Activated CD8-positive, alpha-beta memory T cell treated with anti-CD3 and anti-CD28 coated beads, Interleukin-2, amount 50 U/mL, for 24 hours (primary cell): ENCODE data around the gene TPI1.
A peak's percentile ranks its signal among the peaks of the same experiment; 100 is the strongest.

Source experiments
- DNase-seq: peaks from one replicate; pipeline ENCODE4 v3.0.0-alpha.2; 2020; ENCODE audit errors: extremely low read depth

TPI1 gene

DNA sequence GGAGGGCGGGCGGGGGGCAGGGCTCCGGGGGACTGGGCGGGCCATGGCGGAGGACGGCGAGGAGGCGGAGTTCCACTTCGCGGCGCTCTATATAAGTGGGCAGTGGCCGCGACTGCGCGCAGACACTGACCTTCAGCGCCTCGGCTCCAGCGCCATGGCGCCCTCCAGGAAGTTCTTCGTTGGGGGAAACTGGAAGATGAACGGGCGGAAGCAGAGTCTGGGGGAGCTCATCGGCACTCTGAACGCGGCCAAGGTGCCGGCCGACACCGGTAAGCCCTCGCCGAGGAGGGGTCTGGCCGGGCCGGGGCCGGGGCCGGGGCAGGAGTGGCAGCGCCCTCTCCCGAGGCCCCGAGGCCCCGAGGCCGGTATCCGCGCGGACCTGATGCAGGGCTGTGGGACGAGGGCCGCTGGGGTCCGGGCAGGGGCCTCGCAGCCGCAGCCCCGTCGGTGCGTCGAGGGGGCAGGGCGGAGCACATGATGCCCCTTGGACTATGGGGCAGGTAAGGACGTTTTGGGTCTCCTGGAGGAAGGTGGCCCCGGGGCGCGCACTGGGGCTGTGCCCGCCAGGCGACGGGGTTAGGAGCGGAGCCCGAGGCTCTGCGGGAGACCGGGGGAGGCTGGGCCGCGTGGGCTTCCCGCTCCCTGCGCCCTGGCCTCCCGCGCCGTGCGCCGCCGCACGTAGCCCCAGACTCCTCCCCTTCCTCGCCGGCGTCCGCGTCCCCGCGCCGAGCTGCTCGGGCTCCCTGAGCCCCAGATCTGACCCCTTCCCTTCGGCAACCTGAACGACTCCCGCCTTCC, at the start of gene TPI1:
TPI1 (plus strand) TSS at position 119 of the 798 bp plus-strand sequence; CDS start at position 155, 36 bp downstream.
- no peak for DNase-seq

DNA sequence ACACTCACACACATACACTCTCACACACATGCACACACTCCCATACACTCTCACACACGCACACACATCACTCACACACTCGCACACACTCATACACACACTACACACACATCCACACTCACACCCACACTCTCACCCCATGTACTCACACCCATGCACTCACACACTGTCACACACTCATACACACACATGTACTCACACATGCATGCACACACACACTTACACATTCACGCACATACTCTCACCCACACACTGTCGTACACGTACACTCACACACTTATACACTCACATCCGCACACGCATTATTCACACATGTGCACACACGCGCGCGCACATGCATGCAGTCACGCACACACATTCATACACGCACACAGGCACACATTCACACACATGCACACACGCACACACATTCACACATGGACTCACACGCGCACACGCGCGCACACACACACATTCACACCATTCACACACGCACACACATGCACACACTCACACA, 49.6 kb upstream of the TPI1 start:
- no peak for DNase-seq

DNA sequence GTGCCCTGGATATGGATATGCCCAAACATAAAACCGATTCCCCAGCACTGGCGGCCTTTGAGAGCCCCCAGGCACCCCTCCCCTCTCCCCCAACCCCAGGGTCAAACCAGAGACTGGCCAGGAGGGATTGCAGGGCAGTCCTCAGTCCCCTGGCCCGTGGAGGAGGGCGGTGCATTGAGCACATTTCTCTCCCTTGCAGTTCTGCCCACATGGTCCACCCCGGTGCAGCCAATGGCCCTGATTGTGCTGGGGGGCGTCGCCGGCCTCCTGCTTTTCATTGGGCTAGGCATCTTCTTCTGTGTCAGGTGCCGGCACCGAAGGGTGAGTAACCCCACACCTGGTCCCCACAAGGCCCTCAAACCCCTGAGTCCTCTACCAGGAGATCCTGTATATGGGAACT, 49.1 kb upstream of the TPI1 start:
- no peak for DNase-seq

DNA sequence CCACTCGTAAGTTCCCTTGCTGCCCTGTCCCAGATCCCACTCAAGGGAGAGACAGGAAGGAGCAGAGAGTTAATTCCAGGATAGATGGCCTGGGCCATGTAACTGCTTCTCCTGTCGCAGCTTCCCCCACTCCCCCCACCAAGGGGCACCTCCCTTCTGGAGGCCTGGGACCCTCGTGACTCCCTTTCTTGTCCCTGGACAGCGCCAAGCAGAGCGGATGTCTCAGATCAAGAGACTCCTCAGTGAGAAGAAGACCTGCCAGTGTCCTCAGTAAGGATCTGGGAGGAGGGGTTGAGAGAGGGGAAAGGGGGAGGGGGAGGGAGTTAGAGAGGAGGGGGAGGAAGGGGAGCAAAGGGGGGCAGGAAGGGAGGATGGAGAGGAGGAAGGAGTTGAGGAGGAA, 48.7 kb upstream of the TPI1 start:
- no peak for DNase-seq

DNA sequence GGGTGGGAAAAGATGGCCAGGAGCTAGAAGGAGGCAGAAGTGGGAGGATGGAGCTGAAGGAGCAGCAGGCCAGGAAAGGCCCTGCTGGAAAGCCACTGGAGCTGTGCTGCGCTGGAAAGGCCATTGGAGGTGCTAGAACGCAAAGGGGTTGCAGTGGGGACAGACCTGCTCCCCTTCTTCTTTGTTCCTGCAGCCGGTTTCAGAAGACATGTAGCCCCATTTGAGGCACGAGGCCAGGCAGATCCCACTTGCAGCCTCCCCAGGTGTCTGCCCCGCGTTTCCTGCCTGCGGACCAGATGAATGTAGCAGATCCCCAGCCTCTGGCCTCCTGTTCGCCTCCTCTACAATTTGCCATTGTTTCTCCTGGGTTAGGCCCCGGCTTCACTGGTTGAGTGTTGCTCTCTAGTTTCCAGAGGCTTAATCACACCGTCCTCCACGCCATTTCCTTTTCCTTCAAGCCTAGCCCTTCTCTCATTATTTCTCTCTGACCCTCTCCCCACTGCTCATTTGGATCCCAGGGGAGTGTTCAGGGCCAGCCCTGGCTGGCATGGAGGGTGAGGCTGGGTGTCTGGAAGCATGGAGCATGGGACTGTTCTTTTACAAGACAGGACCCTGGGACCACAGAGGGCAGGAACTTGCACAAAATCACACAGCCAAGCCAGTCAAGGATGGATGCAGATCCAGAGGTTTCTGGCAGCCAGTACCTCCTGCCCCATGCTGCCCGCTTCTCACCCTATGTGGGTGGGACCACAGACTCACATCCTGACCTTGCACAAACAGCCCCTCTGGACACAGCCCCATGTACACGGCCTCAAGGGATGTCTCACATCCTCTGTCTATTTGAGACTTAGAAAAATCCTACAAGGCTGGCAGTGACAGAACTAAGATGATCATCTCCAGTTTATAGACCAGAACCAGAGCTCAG, 48.0 kb upstream of the TPI1 start:
- no peak for DNase-seq

DNA sequence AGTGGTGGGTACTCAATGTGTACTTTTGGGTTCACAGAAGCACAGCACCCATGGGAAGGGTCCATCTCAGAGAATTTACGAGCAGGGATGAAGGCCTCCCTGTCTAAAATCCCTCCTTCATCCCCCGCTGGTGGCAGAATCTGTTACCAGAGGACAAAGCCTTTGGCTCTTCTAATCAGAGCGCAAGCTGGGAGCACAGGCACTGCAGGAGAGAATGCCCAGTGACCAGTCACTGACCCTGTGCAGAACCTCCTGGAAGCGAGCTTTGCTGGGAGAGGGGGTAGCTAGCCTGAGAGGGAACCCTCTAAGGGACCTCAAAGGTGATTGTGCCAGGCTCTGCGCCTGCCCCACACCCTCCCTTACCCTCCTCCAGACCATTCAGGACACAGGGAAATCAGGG, 47.2 kb upstream of the TPI1 start:
- DNase-seq: no peak

DNA sequence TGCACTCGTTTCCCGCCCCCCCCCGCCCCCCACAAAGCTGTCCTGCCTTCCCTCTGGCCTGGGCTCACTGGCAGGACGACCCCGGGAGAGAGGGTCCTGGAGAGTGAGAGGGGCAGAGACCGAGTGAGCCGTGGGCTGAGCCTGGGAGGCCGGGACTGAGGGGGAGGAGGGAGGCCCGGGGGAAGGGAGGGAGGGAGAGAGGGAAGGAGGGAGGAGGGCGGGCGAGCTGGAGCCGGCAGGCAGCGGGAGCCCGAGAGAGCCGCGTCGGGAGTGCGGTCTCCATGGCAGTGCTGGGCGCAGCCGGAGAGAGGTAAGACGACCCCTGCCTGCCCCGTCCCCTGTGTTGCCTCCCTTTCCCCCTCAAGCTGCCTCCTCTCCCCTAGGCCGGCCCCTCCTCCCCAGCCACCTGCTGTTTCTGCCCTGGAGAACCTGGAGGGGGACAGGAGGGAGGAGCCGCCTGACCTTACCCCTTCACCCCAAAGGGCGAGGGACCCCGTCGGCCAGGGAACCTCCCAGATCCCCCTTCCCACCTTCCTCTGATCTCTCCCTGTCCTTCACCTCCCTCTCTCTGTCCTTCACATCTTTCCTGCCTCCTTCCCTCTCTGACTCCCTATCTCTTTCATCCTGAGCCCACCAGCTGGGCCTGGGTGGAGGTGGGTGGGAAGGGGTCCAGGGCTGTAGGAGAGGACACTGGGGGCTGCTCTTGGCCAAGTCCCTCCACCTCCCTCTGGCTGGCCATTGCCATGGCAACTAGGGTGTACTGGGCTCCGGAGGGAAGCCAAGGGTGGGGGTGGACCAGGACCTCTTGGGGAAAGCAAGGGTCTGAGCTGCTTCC, 45.5 kb upstream of the TPI1 start, which contains the start of gene GPR162:
GPR162 (plus strand) TSS at position 231 of the 835 bp plus-strand sequence. CDS start 2,078 bp downstream, outside the sequence.
- DNase-seq: no peak

DNA sequence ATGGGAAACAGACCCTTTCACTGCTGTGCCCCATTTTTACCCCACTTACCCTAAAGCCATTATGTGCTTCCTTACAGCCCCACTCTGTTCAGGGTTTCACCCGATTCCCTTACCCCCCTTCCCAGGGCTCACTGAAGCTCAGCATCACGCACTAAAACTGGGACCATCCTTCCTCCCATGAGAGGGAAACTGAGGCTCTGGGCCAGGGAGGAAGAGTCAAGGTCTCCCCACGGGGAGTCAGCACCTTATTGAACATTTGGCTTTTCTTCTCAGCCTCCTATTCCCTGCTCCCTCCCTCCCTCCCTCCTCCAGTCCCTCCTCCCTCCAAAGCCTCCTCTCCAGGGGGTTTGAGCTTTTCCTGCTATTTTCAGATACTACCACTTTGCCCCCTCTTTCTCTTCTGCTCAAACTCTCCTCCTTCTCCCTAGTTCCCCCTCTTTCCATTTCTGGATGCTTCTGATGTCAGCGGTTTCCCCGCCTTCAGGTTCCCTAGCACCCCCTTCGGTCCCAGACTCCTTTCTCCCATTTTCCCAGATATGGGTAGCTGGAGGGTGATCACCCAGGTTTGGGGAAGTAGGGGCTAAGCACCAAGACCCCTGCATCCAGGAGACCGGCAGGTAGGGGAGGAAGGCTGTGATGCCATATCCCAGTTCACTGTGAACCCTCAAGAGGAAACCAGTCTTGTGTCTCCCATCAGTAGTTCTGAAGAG, 44.8 kb upstream of the TPI1 start:
- DNase-seq: no peak

DNA sequence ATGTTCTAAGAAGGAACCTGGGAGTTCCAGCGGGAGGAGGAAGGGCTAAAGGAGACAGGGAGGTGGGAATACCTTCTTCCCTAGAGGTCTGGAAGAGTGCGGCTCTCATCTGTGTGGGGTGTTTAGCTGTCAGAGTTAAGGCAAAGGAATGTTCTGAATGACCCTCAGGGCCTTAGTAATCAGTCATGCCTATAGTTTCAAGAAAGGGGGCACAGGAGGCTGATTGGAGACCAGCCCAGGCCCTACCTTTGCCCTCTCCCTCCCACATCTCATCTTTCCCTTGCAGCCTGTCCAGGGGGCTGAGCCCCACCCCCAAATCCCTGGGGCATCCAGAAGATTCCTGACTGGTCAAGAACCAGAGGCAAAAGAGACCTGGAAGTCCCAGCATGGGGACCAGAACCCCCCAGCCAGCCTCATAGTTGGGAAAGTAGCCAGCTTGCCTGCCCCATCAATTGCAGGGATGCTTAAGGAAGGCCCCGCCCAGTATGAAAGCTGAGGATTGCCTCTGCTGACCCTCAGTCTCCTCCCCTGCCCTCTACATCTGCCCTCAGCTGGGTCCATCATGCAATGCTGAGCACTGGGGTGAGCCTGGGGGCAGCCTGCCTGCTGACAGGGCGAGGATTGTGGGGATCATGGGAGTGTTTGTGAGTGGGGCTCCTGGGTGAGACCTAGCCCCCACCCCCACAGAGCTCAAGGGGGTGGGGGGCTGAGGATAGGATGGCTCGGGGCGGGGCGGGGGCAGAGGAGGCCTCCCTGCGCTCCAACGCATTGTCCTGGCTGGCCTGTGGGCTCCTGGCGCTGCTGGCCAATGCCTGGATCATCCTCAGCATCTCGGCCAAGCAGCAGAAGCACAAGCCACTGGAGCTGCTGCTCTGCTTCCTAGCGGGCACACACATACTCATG, 43.9 kb upstream of the TPI1 start:
- DNase-seq: no peak

DNA sequence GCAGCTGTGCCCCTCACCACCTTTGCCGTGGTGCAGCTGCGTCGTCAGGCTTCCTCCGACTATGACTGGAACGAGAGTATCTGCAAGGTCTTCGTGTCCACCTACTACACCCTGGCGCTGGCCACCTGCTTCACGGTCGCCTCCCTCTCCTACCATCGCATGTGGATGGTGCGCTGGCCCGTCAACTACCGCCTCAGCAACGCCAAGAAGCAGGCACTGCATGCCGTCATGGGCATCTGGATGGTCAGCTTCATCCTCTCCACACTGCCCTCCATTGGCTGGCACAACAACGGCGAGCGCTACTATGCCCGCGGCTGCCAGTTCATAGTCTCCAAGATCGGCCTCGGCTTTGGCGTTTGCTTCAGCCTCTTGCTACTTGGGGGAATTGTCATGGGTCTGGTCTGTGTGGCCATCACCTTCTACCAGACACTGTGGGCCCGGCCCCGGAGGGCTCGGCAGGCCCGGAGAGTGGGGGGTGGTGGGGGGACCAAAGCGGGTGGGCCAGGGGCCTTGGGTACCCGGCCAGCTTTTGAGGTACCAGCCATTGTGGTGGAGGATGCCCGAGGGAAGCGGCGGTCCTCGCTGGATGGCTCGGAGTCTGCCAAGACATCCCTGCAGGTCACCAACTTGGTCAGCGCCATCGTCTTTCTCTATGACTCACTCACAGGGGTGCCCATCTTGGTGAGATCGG, 43.1 kb upstream of the TPI1 start:
- DNase-seq: no peak

DNA sequence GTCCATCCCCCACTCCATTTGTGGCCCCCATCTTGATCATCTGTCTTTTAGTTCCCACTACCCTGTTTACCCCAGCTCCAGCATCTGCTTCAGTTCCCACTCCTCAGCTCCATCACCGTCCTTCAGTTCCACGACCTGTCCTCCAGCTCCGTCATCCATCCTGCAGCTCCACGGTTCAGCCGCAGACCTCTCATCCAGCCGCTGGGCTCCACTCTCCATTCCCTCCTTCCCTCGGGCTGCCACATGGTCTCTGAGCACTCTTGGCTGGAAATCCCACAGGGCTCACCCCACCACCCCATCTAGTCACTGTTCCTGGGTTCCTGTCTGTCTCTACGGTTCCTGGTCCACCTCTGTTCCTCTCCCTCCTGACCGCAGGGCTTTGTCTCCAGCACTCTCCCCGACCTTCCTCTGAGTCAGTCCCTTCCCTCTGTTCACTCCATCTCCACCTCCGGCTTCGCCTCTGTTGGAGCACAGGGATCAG, 42.4 kb upstream of the TPI1 start:
- DNase-seq: no peak

DNA sequence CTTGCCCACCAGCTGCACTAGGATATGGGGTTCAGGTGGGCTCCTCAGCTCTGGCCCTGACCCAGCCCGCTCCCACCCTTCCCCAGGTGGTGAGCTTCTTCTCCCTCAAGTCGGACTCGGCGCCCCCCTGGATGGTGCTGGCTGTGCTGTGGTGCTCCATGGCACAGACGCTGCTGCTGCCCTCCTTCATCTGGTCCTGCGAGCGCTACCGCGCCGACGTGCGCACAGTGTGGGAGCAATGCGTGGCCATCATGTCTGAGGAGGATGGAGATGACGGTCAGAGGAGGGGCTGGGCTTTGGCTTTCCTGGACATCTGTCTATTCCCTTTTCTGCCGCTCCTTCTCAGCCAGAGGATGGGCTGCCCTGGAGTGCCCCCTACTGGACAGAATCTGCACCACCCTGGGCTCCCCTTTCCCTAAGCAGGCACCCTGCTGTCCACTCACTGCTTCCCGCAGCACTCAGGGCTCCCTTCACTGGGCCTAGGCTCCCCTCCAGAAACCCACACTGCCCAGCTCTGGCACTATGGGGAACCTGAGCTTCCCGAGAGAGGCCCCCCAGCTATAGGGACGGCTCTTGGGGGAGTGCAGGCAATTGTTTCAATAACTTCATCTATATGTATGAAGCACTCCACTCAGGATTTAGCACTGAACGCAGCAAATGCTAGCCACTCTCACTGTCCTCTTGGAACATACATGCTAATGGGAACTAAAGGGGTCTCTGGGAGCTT, 41.8 kb upstream of the TPI1 start:
- DNase-seq: peak; percentile 43

DNA sequence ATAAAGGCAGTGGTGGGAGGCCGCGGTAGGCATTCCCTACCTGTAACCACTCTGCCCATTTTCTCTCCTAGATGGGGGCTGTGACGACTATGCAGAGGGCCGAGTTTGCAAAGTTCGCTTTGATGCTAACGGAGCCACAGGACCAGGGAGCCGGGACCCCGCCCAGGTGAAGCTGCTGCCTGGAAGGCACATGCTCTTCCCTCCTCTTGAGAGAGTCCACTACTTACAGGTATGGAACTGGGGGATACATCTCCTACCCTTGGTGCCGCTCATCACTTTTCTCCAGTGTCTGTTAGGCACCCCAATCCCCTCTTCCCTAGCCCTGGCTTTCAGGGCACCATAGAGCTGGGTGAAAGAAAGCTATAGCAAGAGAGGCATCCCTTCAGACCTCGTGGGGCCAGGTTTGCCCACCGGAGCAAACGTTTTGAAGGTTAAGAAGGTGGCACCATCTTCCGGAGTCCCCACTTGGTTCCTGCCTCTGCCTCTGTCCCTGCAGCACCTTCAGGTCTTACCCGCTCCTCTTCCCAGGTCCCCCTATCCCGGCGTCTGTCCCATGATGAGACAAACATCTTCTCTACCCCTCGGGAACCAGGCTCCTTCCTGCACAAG, 41.1 kb upstream of the TPI1 start:
- no peak for DNase-seq

DNA sequence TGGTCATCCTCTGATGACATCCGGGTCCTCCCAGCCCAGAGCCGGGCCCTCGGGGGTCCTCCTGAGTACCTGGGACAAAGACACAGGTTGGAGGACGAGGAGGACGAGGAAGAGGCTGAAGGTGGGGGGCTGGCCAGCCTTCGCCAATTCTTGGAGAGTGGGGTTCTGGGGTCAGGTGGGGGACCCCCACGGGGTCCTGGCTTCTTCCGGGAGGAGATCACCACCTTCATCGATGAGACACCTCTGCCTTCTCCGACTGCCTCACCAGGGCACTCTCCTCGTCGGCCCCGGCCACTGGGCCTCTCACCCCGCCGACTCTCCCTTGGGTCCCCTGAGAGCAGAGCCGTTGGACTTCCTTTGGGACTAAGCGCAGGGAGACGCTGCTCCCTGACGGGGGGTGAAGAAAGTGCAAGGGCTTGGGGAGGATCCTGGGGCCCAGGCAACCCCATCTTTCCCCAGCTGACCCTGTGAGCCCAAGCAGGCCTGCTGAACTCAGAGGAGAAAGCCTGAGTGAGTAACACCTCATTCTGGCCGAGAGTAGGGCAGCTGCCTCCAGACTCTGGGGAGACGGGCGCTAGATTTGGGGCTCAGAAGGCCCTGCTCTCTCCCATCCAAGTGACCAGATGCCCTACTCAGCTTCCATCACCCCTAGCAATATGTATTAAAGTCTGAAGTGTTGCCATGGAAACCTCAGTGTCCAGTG, 40.4 kb upstream of the TPI1 start:
- no peak for DNase-seq

DNA sequence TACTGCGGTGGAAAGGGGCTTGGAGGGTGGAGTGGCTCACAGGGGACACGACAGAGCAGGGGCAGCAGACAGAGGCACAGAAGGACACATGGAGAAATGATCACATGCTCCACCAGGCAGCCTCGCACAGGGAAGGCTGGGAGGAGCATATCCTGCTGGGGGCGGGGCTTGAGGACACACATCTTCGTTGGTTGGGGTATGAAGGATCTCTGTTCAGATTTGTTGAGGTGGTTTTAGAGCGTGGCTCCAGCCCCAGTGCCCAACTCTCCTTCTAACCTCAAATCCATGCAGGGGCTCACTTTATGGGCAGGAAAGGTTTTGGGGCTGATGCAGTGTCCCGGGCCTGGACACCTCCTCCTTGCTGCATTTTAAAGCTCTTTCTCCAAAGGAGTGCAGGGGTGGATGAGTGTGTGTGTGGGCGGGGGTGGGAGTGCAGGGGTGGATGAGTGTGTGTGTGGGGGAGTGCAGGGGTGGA, 39.9 kb upstream of the TPI1 start:
- no peak for DNase-seq

DNA sequence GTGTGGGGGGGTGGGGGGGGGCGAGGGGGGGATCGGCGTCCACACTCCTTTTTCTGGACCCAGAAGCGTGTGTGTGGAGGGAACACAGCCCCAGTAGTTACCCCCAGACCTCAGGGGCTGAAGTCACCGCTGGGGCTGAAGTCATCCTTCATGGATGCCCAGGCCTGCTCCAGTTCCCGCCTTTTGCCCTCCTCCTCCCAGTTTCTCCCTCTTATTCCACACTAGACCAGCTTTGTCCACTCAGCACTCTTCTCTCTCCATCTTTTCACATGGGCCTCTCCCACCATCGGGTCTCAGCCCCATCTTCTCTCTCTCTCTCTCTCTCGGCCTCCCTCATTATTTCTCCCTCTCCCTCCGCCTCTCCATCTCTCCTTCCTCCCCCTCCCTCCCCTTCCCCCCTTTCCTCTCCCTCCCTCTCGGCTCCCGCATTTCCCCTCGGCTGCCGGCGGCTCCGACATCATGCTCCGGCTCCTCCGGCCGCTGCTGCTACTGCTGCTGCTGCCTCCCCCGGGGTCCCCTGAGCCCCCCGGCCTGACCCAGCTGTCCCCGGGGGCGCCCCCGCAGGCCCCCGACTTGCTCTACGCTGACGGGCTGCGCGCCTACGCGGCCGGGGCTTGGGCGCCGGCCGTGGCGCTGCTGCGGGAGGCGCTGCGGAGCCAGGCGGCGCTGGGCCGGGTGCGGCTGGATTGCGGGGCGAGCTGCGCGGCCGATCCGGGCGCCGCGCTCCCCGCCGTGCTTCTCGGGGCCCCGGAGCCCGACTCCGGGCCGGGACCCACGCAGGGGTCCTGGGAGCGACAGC, 39.1 kb upstream of the TPI1 start, which contains the start of gene P3H3:
P3H3 (plus strand) TSS at position 426 of the 799 bp plus-strand sequence; CDS start at position 460, 34 bp downstream.
- DNase-seq: no peak
